Neuron (in vitro differentiated cells): ENCODE data around the gene EPHA3.

ENCODE experiments used
- H2AFZ ChIP-seq: one replicate; pipeline ENCODE4 v1.6.1; 2013; ENCODE audit warnings: low read depth, mild to moderate bottlenecking, inconsistent platforms, low read length, moderate library complexity
- H3K27me3 ChIP-seq: one replicate; pipeline ENCODE4 v1.6.1; 2013; ENCODE audit warnings: low read length; ENCODE audit not compliant: insufficient read depth
- H3K36me3 ChIP-seq: one replicate; pipeline ENCODE4 v1.6.1; 2013; ENCODE audit warnings: low read length; ENCODE audit not compliant: insufficient read depth
- H3K4me1 ChIP-seq: one replicate; pipeline ENCODE4 v1.6.1; 2013; ENCODE audit warnings: low read length; ENCODE audit not compliant: insufficient read depth
- H3K4me3 ChIP-seq: 2 replicates; pipeline ENCODE4 v1.5.1; 2013; ENCODE audit warnings: mild to moderate bottlenecking, low read length, moderate library complexity
- H3K9me3 ChIP-seq: one replicate; pipeline ENCODE4 v1.6.1; 2013; ENCODE audit warnings: low read length

EPHA3 gene

GRCh38 chr3:89488800-89489580 is 381.6 kb downstream of the EPHA3 start:
- no peaks in the 10 kb centered on the region for H3K4me1 ChIP-seq
- H2AFZ ChIP-seq: no peak overlapping the region
- no peaks in the 10 kb centered on the region for H3K27me3 ChIP-seq
- H3K4me3 ChIP-seq: no peak overlapping the region
- no peaks in the 10 kb centered on the region for H3K36me3 ChIP-seq
- H3K9me3 ChIP-seq: no peaks in the 10 kb centered on the region

DNA sequence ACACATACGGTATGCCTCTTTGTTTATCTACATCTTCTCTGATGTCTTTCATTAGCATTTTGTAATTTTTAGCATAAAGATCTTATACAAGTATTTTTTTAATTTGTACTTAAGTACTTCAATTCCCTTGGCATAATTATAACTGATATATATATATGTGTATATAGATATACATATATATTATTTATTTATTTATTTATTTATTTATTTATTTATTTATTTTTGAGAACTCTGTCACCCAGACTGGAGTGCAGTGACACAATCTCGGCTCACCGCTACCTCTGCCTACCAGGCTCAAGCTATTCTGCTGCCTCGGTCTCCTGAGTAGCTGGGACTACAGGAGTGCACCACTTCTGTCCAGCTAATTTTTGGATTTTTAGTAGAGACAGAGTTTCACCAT is 382.7 kb downstream of the EPHA3 start:
- Histone ChIP-seq H3K4me1 (no peaks in the 10 kb centered on the region), H3K27me3 (no peaks in the 10 kb centered on the region), H3K36me3 (no peaks in the 10 kb centered on the region), H3K4me3 (no peak overlapping the region), H3K9me3 (no peaks in the 10 kb centered on the region), H2AFZ (no peak overlapping the region)

GRCh38 chr3:89494734-89495133 is 387.3 kb downstream of the EPHA3 start:
- Histone ChIP-seq H3K9me3 (no peaks in the 10 kb centered on the region), H3K27me3 (no peaks in the 10 kb centered on the region), H3K4me3 (no peak overlapping the region), H3K4me1 (no peaks in the 10 kb centered on the region), H3K36me3 (no peaks in the 10 kb centered on the region), H2AFZ (no peak overlapping the region)

DNA sequence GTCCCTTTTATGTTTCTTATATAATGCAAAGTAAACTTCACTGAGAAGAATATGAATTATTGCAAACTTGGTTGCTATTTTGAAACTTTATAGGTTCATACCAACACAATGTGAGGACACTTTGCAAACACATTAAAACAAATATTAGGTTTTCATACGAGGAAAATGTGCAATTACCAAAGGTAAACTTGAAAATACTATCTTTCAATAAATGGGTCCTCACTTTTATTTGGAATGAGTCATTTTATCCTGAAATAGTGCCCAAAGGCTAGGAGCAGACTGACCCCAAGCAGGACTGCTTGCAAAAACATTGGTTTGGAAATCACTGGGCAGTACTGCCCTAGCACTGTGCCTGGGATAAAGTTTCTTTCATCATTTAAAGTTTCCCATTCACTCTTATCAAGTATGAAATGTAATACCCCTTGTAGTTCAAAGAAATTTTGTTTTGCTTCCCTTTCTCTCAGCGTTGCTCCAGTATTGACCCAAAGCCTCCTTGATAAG is 396.5 kb downstream of the EPHA3 start:
- no peaks in the 10 kb centered on the region for H3K4me1 ChIP-seq
- no peak overlapping the region for H3K4me3 ChIP-seq
- H3K9me3 ChIP-seq: no peaks in the 10 kb centered on the region
- no peak overlapping the region for H2AFZ ChIP-seq
- H3K36me3 ChIP-seq: no peaks in the 10 kb centered on the region
- no peaks in the 10 kb centered on the region for H3K27me3 ChIP-seq

GRCh38 chr3:89504432-89504831 is 397.0 kb downstream of the EPHA3 start:
- Histone ChIP-seq H3K4me1 (no peaks in the 10 kb centered on the region), H3K27me3 (no peaks in the 10 kb centered on the region), H3K9me3 (no peaks in the 10 kb centered on the region), H3K36me3 (no peaks in the 10 kb centered on the region), H3K4me3 (no peak overlapping the region), H2AFZ (no peak overlapping the region)

- H3K36me3 ChIP-seq: no peaks in the 10 kb centered on the region
- H3K4me1 ChIP-seq: no peaks in the 10 kb centered on the region
- H3K9me3 ChIP-seq: no peaks in the 10 kb centered on the region
- H3K27me3 ChIP-seq: no peaks in the 10 kb centered on the region
- no peak overlapping the region for H2AFZ ChIP-seq
- no peak overlapping the region for H3K4me3 ChIP-seq
Measured at GRCh38 chr3:89506462-89507103, 399.2 kb downstream of the EPHA3 start.

- H3K27me3 ChIP-seq: no peaks in the 10 kb centered on the region
- no peaks in the 10 kb centered on the region for H3K36me3 ChIP-seq
- H3K9me3 ChIP-seq: no peaks in the 10 kb centered on the region
- H3K4me3 ChIP-seq: no peak overlapping the region
- H2AFZ ChIP-seq: no peak overlapping the region
- peaks cover 5% of the 10 kb centered on the region for H3K4me1 ChIP-seq
Measured at GRCh38 chr3:89521328-89521727, 413.9 kb downstream of the EPHA3 start.

DNA sequence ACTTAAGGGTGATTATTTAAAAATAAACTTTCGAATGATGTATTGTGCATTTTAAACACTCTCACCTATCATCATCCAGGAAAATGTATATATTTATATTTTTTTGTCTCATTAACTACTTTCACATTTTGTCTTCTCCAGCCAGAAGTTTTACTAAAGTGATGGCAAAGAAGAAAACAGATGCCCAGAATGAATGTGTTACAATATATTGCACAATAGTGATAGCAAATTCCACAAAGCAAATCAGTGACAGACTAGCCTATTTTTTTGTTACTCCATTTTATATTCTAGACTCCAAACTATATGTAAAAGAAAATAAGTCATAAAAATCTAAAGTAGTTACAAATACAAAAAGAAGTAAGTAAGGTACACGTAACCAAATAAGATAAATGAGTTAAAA is 414.7 kb downstream of the EPHA3 start:
- Histone ChIP-seq H2AFZ (no peak overlapping the region), H3K9me3 (no peaks in the 10 kb centered on the region), H3K36me3 (no peaks in the 10 kb centered on the region), H3K4me1 (peaks cover 11% of the 10 kb centered on the region), H3K4me3 (no peak overlapping the region), H3K27me3 (no peaks in the 10 kb centered on the region)

DNA sequence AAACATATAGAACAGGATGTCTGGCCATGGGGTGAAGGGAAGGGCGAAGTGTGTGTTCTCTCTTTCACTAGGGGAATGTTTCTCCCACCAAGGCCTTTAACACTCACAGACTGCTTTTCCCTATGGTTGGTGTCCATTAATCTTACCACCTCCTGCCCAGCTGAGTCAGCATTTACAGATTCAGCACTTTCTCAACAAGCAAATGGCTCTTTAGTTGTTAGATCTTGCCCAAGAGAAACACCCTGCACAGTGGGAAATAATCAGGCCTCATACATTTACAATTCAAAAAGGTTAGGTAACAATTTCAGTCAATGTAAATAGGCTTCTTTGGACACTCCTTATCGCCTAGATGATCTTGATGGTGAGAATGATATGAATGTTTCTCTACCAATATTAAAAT is 418.2 kb downstream of the EPHA3 start:
- Histone ChIP-seq H3K27me3 (no peaks in the 10 kb centered on the region), H2AFZ (no peak overlapping the region), H3K4me3 (no peak overlapping the region)

GRCh38 chr3:89527736-89528305 is 420.4 kb downstream of the EPHA3 start:
- no peaks in the 10 kb centered on the region for H3K9me3 ChIP-seq
- no peak overlapping the region for H3K4me3 ChIP-seq
- H2AFZ ChIP-seq: no peak overlapping the region
- no peaks in the 10 kb centered on the region for H3K27me3 ChIP-seq
- peaks cover 35% of the 10 kb centered on the region for H3K4me1 ChIP-seq
- no peaks in the 10 kb centered on the region for H3K36me3 ChIP-seq

More for the DNA sequence above, 418.2 kb downstream of the EPHA3 start:
- Histone ChIP-seq H3K36me3 (no peaks in the 10 kb centered on the region), H3K9me3 (no peaks in the 10 kb centered on the region), H3K4me1 (peaks cover 35% of the 10 kb centered on the region)
